Germinal center (tissue), 1 donor: ENCODE measurements around the gene CSRP1.
"Not testable (repeated sequence)": the region's sequence is repeated elsewhere in the genome, so short reads cannot be mapped to it uniquely, and the experiment has no call there.

Experiments used
- DNase-seq: peaks from one replicate; pipeline ENCODE4 v3.0.0; 2012; ENCODE audit warnings: mixed read lengths, low spot score

CSRP1 gene

GRCh38 chr1:201496296-201496690 lies 10.6 kb downstream of the CSRP1 start:
- DNase-seq, result no peak

GRCh38 chr1:201495551-201496295 lies 11.2 kb downstream of the CSRP1 start:
- DNase-seq, result no peak

GRCh38 chr1:201493757-201494617 lies 12.9 kb downstream of the CSRP1 start:
- no peak for DNase-seq

GRCh38 chr1:201493026-201493656 lies 13.8 kb downstream of the CSRP1 start:
- DNase-seq, result not testable (repeated sequence)

GRCh38 chr1:201491896-201492511 lies 14.9 kb downstream of the CSRP1 start:
- DNase-seq, result no peak

- DNase-seq, result no peak
Measured at GRCh38 chr1:201490708-201491131, 16.2 kb downstream of the CSRP1 start.

GRCh38 chr1:201489643-201490261 lies 17.2 kb downstream of the CSRP1 start:
- DNase-seq, result no peak

GRCh38 chr1:201488830-201489589 lies 17.9 kb downstream of the CSRP1 start:
- no peak for DNase-seq

GRCh38 chr1:201487742-201488141 lies 19.2 kb downstream of the CSRP1 start:
- DNase-seq, result no peak

GRCh38 chr1:201486187-201486586 lies 20.7 kb downstream of the CSRP1 start:
- no peak for DNase-seq

GRCh38 chr1:201485184-201485774 lies 21.6 kb downstream of the CSRP1 start:
- no peak for DNase-seq

GRCh38 chr1:201483373-201483949 lies 23.5 kb downstream of the CSRP1 start:
- DNase-seq, result no peak

GRCh38 chr1:201482755-201483154 lies 24.2 kb downstream of the CSRP1 start:
- no peak for DNase-seq

GRCh38 chr1:201481761-201482493 lies 25.0 kb downstream of the CSRP1 start:
- peak; percentile 90 for DNase-seq

GRCh38 chr1:201481004-201481380 lies 25.9 kb downstream of the CSRP1 start:
- DNase-seq, result no peak

- peak; percentile 85 for DNase-seq
Measured at GRCh38 chr1:201480231-201481003, 26.5 kb downstream of the CSRP1 start.

- no peak for DNase-seq
Measured at GRCh38 chr1:201479201-201479730, 27.7 kb downstream of the CSRP1 start.

- not testable (repeated sequence) for DNase-seq
Measured at GRCh38 chr1:201478666-201479065, 28.3 kb downstream of the CSRP1 start.
